ENCODE measurements around the gene ZNF518A. TPM values are rescaled to one million over a fixed set of nuclear protein-coding genes. Genes with fewer than 3 reads are reported as not detected.

Gene ZNF518A
- total and polyA plus RNA-seq, 8 donors = 2.8 to 57.5 (median 9.6) TPM

DNA sequence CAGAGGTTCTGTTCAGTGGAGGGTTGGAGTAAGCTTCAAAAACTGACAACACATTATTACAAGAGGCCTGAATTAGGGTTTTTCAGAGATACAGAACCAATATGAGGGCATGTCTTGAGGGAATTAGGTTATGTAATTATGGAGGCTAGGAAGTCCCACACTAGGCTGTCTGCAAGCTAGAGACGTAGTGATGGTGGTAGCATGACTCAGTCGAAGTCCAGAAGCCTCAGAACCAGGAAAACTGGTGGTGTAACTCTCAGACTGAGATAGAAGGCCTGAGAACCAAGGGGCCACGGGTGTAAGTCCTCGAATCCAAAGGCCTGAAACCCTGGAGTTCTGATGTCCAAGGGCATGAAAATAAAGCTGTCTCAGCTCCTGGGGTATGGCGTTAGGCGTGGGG lies 35.6 kb downstream of the ZNF518A start:
- 93 to 99% (median 97%) methylated on average over 6 of the region's 6 CpGs for WGBS, 5 donors
- intact Hi-C loops (cut with DNase I; ENCODE audit: low total_unique reads) = no loop called here
- TF ChIP-seq POLR2A (IDR thresholded peaks at IDR 0.05) = no peak
- no peak for TF ChIP-seq EP300 (IDR thresholded peaks at IDR 0.05)
- no peak for TF ChIP-seq POLR2AphosphoS5 (IDR thresholded peaks at IDR 0.05)
- TF ChIP-seq, protein P1, sequence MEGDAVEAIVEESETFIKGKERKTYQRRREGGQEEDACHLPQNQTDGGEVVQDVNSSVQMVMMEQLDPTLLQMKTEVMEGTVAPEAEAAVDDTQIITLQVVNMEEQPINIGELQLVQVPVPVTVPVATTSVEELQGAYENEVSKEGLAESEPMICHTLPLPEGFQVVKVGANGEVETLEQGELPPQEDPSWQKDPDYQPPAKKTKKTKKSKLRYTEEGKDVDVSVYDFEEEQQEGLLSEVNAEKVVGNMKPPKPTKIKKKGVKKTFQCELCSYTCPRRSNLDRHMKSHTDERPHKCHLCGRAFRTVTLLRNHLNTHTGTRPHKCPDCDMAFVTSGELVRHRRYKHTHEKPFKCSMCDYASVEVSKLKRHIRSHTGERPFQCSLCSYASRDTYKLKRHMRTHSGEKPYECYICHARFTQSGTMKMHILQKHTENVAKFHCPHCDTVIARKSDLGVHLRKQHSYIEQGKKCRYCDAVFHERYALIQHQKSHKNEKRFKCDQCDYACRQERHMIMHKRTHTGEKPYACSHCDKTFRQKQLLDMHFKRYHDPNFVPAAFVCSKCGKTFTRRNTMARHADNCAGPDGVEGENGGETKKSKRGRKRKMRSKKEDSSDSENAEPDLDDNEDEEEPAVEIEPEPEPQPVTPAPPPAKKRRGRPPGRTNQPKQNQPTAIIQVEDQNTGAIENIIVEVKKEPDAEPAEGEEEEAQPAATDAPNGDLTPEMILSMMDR (IDR thresholded peaks at IDR 0.05) = no peak
- Histone ChIP-seq H3K9me3 (peaks cover 0 to 48% (median 30%) of the 10 kb centered on the region in 4 donors), H3K36me3 (peaks cover 0 to 5% (median 4%) of the 10 kb centered on the region in 4 donors), H3K27me3 (no peaks in the 10 kb centered on the region), H3K4me1 (no peaks in the 10 kb centered on the region), H3K4me3 (no peak overlapping the region), H3K27ac (no peak overlapping the region)
- no peak for DNase-seq

DNA sequence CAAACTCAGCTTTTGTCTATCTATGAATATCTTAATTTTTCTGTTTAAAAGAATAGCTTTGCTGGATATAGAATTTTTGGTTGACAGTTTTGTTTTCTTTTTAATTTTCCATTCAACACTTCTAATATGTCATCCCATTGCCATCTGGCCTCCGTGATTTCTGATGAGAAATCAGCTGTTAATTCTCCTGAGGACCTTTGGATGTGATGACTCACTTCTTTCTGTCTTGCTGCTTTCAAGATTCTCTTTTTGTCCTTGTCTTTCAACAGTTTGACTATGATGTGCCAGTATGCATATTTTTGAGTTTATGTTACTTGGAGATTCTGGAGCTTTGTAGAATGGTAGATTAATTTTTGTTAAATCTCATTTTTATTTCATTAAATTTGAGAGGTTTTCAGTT lies 38.4 kb downstream of the ZNF518A start:
- 86 to 98% (median 93%) methylated on average over 1 of the region's 1 CpG for WGBS, 5 donors
- intact Hi-C loops (cut with DNase I; ENCODE audit: low total_unique reads) = no loop called here

DNA sequence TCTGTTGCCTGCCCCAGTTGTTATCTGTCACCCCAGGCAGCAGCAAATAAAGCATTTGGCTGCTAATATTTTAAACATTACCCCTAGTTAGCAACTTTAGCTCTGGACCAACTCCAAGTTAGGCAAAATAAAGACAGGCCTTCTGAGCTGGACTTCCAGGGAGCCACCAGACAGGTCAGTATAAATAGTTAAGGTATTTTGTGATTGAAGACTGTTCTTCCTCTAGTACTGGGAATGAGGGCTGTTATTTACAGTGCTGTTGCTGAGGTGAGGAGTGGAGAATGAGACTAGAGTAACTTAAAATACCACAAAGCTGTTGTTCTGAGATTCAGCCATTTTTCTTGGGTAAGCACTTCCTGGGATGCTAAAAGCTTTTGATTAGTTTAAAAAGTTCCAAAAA lies 40.1 kb downstream of the ZNF518A start:
- no peaks in the 10 kb centered on the region for H3K4me1 ChIP-seq
- TF ChIP-seq EP300 (IDR thresholded peaks at IDR 0.05) (no peak), POLR2A (IDR thresholded peaks at IDR 0.05) (no peak), POLR2AphosphoS5 (IDR thresholded peaks at IDR 0.05) (no peak)
- TF ChIP-seq, protein P1 (IDR thresholded peaks at IDR 0.05) = no peak
- no peak overlapping the region for H3K4me3 ChIP-seq
- intact Hi-C loops (cut with DNase I; ENCODE audit: low total_unique reads) = no loop called here
- no peak for DNase-seq
- H3K27ac ChIP-seq = no peak overlapping the region
- peaks cover 0 to 5% (median 0%) of the 10 kb centered on the region in 4 donors for H3K36me3 ChIP-seq
- H3K9me3 ChIP-seq = peaks cover 0 to 64% (median 41%) of the 10 kb centered on the region in 4 donors
- no peaks in the 10 kb centered on the region for H3K27me3 ChIP-seq

More for the DNA sequence above, 38.4 kb downstream of the ZNF518A start:
- TF ChIP-seq, protein P1 (IDR thresholded peaks at IDR 0.05) = no peak
- TF ChIP-seq POLR2A (IDR thresholded peaks at IDR 0.05) = no peak
- TF ChIP-seq POLR2AphosphoS5 (IDR thresholded peaks at IDR 0.05) = no peak
- TF ChIP-seq EP300 (IDR thresholded peaks at IDR 0.05) = no peak
- no peak for DNase-seq
- no peaks in the 10 kb centered on the region for H3K4me1 ChIP-seq
- H3K4me3 ChIP-seq = no peak overlapping the region
- no peaks in the 10 kb centered on the region for H3K27me3 ChIP-seq
- H3K27ac ChIP-seq = no peak overlapping the region
- peaks cover 0 to 5% (median 0%) of the 10 kb centered on the region in 4 donors for H3K36me3 ChIP-seq
- peaks cover 0 to 55% (median 41%) of the 10 kb centered on the region in 4 donors for H3K9me3 ChIP-seq

DNA sequence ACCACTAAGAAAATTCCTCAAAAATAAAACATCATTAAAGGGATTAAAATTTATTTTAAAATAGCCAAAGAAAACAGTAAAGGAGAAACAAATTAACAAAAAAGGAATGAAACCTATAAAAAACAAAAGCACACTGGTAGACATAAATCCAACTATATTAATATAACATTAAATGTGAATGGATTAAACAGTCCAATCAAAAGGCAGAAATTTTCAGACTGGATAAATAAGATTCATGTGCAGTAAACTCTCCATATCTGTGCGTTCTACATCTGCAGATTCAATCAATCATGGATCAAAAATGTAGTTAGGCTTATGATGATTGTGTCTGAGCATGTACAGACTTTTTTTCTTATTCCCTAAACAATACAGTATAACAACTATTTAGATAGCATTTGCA lies 42.6 kb downstream of the ZNF518A start:
- TF ChIP-seq, protein P1 (IDR thresholded peaks at IDR 0.05) = no peak
- TF ChIP-seq EP300 (IDR thresholded peaks at IDR 0.05) = no peak
- no peak for TF ChIP-seq POLR2AphosphoS5 (IDR thresholded peaks at IDR 0.05)
- no peak for TF ChIP-seq POLR2A (IDR thresholded peaks at IDR 0.05)
- peaks cover 5 to 66% (median 47%) of the 10 kb centered on the region in 4 donors for H3K9me3 ChIP-seq
- no peak overlapping the region for H3K27ac ChIP-seq
- no peak for DNase-seq
- intact Hi-C loops (cut with DNase I; ENCODE audit: low total_unique reads) = no loop called here
- 91 to 100% (median 98%) methylated on average over 1 of the region's 1 CpG for WGBS, 5 donors
- H3K4me3 ChIP-seq = no peak overlapping the region
- no peaks in the 10 kb centered on the region for H3K36me3 ChIP-seq
- no peaks in the 10 kb centered on the region for H3K27me3 ChIP-seq
- no peaks in the 10 kb centered on the region for H3K4me1 ChIP-seq

Data from stomach (tissue), 9 donors.